Stimulated activated CD4-positive, alpha-beta T cell treated with anti-CD3 and anti-CD28 coated beads, Interleukin-15, amount 100 ng/mL, for 24 hours (primary cell): Measurements from ENCODE around the gene EGFL8.
"Not testable (repeated sequence)": the region's sequence is repeated elsewhere in the genome, so short reads cannot be mapped to it uniquely, and the experiment has no call there.

Source experiments
- DNase-seq: peaks from one replicate; pipeline ENCODE4 v3.0.0-alpha.2; 2020

EGFL8 gene

DNA sequence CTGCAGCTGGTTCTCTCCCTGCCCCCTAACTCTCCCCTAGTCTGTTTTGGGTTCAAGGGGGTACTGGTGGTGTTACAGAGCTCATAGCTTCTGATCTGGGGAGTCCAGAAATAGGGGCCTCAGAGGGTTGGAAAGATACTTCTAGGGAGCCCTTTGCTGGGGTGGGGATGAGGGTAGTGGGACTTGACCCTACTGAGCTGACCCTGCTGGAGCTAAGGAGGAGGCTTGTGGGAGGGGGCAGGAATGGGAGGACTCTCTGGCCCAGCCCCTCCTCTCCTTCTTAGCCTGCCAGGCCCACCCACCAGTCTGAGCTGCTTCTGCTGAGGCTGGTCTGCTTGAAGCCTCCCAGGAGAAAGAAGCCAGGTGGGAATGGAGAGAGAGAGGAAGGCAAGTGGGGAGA, at the start of gene EGFL8:
Gene EGFL8, plus strand, starts transcription at position 301 of the 400 bp plus-strand sequence. CDS start 1,571 bp downstream, outside the sequence.
- no peak for DNase-seq

DNA sequence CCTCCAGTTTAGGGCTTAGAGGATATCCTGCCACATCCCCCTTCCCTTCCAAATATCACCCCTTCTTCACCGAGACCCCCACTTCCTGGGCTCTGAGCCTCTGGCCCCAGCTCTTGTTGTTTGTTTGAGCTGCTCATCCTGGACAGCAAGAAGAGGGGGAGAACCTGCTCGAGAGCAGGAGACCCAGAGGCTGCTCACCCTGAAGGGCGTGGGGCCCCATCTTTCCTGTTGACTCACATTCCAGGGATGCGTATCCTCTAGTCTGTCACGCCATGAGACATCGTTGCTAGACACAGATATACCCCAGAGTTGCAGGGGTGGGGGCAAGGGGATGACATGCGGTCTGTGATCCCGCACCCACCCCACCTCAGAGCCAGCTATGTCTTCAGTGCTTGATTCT, 49.6 kb upstream of the EGFL8 start:
- no peak for DNase-seq

DNA sequence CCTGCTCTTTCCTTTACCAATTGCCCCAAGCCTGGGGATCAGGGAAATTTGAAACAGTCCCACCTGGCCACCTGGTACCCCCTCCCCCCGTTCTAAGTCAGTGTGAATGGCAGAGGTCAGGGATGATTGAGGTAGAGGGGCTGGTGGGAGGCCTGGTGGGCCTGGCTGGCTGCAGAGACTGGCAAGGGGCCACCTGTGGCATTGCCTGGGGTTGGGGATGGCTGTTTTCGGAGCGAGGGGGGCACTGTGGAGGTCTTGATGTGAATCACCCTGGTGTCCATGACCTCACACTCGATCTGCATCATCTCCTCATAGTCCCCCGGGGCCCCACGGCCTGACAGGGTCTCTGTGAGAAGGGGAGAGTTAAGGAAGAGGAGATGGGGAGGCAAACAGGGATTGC, 48.8 kb upstream of the EGFL8 start:
- no peak for DNase-seq

DNA sequence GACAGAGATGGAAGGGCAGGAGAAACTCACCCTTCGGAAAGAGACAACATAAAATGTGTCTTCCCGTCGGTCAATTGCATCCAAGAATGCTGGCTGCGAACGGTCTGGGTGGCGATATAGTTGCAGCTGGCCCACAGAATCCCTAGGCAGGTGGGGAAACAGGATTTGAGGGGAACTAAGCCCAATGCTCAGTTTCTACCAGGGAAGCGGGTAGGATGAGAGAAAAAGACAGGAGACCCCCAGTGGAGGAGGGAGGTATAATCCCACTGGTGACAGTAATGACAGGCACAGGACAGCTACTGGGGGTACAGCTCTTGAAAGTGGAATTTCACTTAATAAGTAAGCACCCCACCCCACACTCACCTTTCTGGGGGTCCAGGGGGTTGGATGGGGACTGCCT, 47.7 kb upstream of the EGFL8 start:
- DNase-seq: peak; percentile 24

DNA sequence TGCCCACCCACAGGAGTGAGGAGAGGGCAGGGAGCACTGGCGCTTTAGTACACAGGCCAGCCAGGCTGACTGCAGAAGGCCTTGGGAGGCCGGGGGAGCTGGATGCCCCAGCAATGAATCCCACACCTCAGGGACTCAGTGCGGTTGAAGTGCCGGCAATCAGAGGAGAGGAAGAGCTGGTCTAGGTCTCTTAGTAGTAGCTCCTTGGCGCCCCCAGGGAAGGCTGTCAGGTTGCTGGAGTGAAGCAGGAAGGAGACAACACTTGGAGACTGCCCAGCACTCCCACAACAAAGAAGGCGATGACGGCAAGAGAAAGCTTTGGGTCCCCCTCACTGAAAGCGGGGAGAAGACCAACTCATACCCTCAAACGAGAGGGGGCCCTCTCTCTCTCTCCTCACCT, 46.9 kb upstream of the EGFL8 start:
- no peak for DNase-seq

DNA sequence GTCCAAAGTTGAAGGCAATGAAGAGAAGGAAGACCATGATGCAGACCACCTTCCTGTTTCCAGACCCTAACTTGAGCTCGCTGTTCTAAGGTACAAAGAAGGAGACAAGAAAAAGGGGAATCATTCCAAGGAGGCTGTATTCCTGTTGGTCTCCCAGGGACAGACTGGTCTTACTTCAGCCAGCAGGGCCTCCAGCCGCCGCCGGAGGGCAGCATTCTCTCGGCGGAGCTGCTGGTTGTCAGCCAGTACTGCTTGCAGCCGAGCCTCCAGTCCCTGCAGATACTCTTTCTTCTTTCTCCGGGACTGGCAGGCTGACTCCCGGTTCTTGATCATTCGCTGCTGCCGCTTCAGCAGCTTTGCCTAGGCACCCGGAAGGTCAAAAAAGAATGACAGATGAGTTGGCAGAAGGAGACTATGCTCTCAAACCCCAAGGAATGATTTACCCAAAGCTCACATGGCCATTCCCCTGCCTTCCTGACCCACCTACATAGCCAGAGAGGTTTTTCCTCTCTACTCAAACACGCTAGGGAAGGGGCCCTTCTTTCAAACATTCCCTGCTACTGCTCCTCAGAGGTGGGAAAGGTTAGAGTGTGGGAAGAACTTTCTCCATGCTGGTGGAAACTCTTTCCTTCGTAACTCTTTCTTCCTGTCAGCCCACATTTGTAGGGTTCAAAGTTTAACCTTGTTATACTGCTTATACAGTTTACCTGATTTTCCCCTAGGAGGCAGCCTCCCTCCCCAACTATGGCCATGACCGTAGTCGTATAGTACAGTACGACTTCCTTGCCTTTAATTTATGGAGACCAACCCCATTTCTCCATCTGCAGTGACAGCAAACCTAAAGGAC, 45.4 kb upstream of the EGFL8 start:
- peak; percentile 79 for DNase-seq

DNA sequence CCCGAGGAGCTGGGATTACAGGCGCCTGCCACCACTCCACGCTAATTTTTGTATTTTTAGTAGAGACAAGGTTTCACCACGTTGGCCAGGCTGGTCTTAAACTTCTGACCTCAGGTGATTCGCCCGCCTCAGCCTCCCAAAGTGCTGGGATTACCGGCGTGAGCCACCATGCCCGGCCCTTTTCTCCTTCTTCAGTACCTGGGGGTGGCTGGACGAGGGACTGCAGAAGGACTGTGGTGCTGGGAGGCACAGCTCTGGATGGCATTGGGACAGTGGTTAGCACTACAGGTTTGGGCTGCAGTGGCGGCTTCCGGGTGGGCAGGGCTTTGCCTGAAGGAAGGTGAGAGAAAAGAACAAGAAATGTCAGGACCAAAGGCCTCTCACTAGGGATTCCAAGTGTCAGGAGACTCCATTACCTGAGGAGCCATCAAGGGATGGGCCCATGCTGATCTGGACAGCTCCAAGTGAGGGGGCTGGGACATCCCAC, 43.8 kb upstream of the EGFL8 start:
- DNase-seq: no peak

DNA sequence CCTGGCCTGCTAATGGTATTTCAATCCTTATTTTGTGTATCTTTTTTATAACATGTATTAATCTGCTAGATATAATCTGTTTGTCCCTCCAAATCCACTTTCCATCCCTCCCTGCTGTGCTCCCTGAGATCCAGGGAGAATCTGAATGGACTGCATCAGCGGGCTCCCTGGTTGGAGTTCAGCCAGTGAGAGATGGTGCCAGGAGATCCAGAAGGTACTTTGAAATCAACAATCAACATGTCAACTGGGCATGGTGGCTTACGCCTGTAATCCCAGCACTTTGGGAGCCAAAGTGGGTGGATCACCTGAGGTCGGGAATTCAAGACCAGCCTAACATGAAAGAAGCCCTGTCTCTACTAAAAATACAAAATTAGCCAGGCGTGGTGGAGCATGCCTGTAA, 40.7 kb upstream of the EGFL8 start:
- no peak for DNase-seq

DNA sequence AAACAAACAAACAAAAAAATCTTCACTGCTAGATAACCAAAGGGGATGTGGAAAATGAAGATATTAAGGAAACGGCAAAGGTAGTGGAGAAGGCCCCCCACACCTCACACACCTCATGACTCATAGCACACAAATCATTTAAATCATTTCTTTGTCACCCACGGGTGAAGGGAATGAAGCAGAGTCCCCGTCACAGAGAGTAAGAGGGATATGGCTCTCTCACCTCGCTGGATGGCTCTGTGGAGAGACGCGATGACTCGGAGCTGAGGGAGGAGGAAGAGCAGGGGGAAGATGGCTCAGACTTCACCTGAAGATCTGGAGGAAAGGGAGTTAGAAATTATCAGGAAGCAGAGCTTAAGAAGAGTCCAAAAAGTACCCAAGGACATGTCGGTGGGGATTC, 37.5 kb upstream of the EGFL8 start:
- peak; percentile 20 for DNase-seq

DNA sequence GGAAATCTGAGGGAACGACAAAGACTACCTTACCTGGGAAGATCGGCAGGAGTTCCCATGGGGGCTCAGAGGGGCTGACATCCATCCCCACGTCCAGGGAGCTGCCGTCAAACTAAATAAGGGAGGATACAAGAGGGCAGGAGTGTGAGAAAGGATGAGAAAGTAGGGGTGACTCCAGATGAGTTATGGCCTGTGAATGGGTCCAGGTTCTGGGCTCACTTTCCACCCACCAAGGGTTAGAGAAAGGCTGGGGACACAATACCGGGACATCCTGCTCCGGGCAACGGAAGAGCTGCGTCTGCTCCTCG, 37.0 kb upstream of the EGFL8 start:
- DNase-seq: no peak

DNA sequence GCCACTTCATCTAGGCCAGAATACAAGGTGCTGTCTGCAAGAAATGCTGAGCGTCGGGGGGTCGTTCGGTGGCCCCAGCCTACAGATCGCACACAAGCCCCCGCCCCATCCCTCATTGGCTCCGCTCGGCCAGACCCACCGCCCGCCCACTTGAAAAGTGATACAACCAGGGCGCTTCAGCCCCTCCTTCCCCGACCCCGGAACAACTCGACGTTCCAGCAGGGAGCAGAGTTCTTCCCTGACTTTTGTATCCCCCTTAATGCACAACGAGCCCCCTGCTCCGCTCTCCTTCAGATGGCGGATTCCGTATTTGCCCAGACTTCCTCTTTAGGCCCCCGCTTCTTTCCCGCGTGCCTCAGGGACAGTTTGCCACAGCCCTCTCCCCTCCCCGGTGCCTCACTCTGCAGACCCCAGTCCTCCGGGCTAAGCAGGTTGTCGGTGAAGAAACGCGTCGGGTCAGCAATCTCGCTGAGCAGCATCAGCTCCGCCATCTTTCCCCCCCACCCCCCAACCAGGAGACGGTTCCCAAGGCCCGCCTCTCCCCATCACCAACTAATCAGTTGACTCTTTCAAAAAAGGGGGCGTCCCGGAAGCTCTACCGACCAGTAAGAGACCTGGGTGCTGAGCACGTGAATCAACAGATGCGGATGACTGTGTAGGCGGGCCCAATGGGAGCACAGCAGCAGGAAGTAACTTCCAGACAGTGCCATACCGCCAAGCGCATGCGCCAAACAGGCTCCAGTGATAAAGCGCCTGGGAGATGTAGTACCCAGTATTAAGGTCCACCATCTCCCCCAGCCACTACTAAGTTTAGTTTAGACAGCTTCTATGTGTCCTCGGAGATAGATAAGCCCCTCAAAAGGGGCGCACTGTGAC, 36.4 kb upstream of the EGFL8 start, which contains the start of gene ATF6B:
Gene ATF6B, minus strand, starts transcription at position 530 of the 876 bp plus-strand sequence. Its CDS starts 39 bp downstream, at position 491.
- DNase-seq: peak; percentile 99

DNA sequence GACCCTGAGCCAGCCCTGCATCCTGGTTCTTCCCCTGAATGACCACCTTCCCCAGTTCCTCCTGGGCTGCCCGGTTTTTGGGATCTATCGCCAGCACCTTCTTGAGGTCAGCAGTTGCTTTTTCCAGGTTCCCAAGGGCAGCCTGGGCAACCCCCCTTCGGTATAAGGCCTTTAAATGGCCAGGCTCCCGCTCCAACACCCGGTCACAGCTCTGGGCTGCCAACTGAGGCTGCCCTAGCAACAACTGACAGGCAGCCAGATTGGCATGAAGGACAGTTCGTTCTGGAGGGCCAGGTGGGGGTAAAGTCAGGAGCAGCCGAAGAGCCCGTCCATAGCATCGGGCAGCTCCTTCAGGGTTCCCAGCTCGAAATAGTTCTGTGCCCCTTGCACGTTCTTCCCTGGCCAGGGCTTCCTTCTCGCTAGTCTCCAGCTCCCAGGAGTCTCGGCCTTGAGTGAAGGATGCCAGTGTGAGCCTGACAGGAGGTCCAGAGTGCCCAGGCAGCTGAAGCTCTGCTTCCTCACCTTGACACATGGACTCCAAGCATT, 35.6 kb upstream of the EGFL8 start:
- DNase-seq: no peak

DNA sequence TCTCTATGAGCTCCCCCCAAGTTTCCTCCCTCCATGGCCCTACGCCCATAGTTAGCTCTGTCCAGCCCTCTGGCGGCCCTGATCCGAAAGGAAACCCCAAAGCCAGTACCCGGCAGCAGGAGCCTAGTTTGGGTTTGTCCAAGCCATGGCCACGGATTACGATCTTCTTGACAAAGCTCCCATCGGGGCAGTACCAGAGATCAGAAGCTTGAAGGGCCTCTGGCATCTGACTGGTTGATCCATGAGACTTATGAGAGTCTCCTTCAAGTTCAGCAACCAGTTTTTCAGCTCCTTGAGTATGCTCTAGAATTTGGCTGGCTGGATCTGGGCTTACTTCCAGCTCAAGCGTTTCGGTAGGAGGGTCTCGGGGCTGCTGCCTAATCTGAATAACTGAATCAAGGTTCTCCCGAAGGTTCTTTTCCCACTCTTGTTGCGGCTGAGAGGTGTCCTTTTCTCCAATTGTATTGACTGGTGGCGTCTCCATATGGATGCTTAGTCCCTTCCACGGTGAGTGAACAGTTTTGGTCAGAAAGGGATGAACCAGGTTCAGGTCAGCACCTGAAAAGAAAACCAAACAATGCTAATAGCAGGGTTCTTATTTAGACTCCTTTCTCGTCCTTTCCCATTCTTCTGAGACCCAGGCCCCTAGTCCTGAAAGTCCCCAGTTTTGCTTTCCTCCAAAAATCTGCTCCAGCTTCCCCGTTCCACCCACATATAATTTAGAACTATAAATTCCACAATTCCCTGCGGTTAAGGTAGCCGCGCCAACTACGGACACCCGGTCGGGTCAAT, 34.9 kb upstream of the EGFL8 start:
- DNase-seq: no peak

DNA sequence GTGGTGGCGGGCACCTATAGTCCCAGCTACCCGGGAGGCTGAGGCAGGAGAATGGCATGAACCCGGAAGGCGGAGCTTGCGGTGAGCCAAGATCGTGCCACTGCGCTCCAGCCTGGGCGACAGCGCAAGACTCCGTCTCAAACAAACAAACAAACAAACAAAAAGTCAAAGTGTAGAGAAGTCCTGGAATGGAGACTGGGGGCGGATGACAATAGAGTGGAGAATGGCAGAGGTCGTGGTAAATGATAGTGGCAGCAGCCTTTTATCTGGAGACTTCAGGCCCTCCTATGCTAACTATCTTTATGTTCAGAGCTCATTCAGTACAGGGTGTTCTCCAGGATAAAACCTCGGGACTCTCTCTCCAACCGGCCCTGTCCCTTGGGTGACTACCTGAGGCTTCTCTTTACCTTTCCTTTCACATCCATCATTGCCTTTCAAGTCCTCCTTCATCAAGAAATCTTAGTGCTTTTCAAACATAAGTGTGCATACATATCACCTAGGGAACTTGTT, 32.9 kb upstream of the EGFL8 start:
- no peak for DNase-seq

DNA sequence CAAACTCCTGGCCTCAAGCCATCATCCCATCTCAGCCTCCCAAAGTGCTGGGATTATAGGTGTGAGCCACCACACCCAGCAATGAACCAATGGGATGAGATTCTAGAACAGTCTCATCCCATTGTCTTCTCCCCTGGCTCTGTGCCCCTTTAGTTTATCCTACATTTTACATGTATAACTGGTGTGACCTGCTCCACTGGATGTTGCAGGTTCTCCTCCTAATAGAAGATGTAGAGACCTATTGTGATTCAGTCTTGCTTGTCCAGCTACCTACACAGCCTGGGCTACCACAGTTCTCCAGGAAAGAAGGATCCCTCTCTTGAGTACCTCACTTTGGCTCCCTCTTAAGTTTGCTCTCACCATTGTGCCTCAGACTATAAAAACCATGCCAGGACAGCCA, 32.3 kb upstream of the EGFL8 start:
- no peak for DNase-seq

DNA sequence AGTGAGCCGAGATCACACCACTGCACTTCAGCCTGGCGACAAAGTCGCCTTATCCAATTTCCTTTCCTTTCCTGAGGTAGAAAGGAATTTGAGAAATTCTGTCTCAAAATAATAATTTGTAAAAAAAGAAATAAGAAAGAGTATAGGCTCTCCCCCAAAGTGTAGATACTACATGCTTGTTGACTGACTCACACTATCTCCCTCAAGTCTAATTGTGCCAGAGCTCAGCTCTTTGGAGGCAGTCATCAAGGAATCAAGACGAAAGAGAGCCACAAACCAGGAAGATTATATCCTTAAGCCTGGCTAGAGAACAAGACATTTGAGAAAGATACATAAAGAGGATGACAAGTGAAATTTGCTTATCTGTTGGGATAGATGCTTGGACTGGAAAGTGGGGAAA, 30.6 kb upstream of the EGFL8 start:
- DNase-seq: no peak

DNA sequence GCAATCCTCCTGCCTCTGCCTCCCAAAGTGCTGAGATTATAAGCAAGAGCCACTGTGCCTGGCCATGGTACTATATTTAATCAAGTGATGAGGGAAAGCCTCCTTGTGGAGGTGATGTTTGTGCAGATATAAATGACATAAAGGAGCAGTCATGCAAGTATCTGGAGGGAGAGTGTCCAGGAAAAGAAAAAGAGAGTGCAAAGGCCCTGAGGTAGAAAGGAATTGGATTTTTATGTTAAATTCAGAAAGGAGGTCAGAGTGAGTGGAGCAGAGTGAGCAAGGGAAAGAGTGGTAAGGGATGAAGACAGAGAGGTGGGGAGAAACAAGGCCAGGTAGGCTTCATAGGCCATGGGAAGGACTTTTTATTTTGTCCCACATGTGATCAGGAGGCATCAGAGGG, 26.9 kb upstream of the EGFL8 start:
- no peak for DNase-seq

DNA sequence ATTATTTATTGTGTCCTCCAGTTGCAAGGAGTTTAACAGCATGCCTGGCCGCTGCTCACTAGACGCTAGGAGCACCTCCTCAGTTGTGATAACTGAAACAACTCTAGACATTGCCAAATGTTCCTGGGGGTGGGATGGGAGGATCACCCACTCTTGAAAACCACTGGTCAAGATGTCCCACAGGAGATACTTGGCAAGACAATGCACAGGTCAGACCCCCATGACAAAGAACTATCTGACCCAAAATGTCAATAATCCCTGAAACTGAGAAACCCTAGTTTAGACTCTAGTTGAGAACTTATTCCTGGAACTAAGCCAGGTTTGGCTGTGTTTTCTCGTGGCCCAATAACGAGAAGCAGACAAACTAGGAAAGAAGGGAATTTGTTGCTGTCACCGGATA, 24.8 kb upstream of the EGFL8 start:
- no peak for DNase-seq

DNA sequence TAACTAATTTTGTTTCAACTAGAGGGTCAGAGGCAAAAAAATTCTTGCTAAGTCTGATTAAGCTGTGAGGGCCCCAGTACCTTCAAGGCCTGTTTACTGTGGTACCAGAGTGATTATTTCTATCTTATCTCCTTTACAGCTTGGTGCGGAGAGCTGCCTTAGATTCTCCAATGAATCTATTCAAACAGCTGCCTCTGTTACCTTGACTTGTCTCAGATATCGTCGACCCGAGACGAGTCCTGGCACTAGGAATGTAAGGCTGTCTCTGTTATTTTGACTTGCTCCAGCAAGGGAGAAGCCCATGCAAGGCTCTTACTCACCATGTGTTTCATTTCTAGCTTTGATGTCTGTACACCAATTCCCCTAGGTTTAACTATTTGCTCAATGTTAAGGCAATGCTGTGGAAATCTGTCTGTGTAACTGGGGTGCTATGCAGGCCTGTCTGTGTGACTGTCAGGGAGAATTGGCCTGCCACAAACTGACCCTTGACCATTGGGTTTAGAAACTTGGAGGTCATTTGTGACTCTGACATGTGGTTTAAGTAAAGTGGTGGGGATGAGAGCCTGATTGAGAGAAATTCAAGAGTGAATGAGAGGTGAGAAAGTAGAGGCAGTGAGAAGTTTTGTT, 23.9 kb upstream of the EGFL8 start:
- DNase-seq: no peak

DNA sequence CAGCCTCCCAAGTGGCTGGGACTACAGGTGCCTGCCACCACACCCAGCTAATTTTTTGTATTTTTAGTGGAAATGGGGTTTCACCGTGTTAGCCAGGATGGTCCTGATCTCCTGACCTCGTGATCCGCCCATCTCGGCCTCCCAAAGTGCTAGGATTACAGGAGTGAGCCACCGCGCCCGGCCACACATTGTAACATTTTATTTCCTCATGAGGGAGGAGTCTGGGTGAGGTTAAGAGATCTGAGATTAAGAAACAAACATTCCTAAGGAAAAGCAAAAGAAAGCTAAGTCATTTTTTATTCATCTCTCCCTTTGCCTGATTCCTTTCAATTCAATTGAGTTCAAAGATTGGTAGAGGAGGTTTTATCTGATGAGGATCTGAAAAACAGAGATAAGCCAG, 20.2 kb upstream of the EGFL8 start:
- DNase-seq: not testable (repeated sequence)

DNA sequence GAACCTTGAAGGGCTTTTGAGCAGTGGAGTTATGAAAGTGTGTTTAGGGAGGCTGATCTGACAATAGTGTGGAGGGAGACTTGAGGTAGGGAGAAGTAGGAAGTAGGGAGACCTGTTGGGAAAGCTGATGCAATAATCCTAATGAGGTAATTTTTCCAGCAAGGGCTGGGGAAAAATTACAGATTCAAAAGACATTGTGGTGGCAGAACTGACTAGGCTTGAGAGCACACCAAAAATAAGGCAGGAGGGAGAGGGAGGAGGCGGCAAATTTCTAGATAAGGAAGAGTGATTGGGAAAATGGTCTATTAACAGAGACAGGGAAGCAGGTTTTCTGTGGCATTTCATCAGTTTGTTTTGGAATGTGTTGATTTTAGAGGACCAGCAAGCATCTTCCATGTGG, 18.1 kb upstream of the EGFL8 start:
- DNase-seq: no peak

DNA sequence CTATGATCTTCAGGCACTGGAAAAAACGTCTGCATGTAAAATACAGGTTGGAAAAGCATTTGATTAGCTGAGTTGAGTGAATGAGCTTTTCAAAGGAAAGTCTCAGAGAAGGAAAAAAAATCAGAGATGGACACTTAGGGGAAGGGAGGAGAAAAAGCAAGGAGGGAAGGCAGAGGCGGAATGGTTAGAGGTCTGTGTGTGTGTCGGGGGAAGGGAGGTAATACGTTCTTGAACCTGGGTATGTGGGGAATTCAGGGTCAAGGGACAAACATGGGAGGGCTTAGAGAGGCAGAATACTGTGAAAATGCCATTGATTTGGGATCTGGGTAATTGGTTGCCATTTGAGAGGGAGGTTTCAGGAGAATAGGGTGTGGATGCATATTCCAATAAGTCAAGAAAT, 17.7 kb upstream of the EGFL8 start:
- DNase-seq: no peak
